DLD1 (cell line): ENCODE results near the gene PAX8.
"Not testable (repeated sequence)": the region's sequence is repeated elsewhere in the genome, so short reads cannot be mapped to it uniquely, and the experiment has no call there.

Experiments used
- in situ Hi-C: cut with HindIII; loops from 2 replicates; pipeline ENCODE4 v1.10.0; 2017; ENCODE audit warnings: low sequenced_read_pairs

Gene PAX8

GRCh38 chr2:113238871-113239839, 39.6 kb downstream of the PAX8 start:
- in situ Hi-C loops, result no loop called here

DNA sequence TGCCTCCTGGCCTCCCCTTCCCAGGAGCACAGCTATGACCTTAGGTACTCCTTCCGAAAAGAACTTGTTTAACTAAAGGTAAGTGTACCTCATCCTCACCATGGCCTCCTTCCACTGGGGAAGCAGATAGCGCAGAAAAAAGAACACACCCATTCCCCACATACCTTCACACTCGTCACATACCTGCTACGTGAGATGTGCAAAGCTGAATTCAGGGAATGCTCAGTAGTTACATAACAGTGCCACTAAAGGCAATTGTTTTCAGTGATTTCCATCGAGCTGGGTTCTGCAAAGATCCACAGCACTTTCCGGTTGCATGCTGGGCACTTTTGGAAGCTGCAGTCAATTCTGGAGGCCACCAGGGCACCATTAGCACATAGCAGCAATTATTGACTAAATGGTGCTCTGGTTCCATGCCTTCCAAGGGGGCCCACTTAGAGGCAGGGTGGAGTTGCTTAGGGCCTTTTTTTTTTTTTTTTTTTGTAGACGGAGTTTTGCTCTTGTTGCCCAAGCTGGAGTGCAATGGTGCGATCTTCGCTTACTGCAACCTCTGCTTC, 41.0 kb downstream of the PAX8 start:
- in situ Hi-C loops, result no loop called here

DNA sequence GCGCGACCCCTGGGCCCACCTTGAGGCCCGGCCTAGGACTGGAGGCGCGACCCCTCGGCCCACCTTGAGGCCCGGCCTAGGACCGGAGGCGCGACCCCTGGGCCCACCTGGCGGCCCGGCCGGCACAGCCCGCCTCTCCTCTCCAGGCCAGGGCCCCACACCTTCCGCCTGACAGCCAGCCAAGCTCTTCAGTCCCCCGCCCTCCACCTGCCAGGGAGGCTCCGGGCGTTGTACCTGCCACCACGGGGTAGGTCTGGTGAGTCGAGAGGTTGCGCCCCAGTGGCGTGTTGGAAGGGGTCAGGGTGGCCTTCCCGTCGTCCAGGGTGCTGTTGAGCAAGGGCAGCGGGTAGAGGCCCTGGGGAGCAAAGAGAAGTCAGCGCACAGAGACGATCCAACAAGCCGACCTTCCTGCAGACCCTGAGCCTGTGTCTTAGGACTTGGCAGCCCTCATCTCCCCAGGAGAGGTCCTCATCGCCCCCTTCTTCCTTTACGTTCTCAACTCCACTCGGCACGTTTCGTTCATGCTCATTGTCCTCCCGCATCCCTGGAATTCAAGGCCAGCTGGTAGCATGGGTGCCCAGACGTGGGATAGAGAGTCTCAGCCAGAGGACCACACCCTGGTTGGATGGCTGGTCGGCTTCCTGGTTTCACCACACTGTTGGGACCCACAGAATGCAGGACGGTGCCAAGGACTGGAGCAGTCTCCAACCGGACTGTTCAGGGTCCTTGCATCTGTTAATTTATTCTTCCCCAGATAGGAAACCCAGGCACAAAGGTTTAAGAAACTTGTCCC, 42.2 kb downstream of the PAX8 start:
- in situ Hi-C loops, result no loop called here

- in situ Hi-C loops, result not testable (repeated sequence)
These were observed 43.1 kb downstream of the PAX8 start for GRCh38 chr2:113235347-113236226.

- in situ Hi-C loops, result no loop called here
These were observed 43.9 kb downstream of the PAX8 start for GRCh38 chr2:113234721-113235346.

DNA sequence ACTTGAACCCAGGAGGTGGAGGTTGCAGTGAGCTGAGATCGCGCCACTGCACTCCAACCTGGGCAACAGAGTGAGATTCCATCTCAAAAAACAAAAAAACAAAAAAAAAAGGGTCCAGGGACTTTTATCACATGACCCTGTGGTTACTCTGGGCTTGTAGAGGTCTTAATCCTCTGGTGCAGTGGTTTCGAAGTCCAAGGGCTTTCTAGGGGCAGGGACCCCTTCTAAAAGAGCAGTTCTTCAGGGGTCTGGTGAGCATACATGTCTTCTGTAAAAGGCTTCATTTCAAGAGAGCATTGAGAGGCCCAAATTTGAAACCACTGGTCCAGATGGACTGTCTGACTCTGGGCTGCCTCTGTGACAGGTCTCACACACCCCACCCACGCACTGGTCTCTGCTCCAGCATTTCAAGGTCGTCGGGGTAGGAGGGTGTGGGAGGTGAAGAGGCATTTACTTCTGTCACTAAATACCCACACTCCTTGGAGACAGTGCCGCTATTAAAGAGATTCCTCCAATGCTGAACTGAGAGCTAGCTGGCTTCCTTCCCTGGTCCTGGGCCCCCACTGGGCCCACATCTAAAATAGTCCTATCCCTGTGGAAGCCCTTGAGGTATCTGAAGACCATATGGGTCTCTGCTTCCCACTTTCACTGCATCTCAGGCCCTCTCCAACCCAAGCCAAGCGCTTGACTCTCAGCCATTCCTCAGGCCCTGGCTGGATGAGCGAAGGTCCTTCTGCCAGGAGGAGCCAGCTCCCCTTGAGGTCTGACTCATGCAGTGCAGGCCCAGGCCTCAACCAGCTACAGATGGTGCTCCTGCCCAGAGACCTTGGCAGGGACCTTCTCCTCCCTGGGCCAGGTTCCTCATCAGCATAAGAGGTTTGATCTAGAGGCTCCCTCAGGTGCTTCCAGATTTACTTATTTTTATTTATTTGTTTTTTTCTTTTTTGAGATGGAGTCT, 44.8 kb downstream of the PAX8 start:
- in situ Hi-C loops, result no loop called here

GRCh38 chr2:113232740-113233139, 46.0 kb downstream of the PAX8 start:
- in situ Hi-C loops, result no loop called here

DNA sequence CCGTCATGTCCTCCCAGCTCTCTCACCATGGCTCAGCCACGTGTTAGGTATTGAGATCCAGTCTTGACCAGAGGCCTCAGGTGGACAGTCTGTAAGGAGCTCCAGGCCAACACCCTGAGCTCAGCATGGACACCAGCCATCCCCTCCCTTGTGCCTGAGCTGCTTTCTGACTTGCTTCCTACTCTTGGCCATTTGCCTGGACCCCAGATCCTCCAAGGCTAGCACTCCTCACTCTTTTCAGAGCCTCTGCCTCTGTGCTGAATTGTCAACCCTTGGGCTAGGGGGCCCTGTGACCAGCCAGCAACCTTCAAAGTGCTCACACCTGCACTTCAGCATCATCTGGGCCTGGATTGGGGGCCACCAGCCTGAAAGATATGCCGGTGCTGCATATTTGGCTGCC, 46.6 kb downstream of the PAX8 start:
- in situ Hi-C loops, result no loop called here

DNA sequence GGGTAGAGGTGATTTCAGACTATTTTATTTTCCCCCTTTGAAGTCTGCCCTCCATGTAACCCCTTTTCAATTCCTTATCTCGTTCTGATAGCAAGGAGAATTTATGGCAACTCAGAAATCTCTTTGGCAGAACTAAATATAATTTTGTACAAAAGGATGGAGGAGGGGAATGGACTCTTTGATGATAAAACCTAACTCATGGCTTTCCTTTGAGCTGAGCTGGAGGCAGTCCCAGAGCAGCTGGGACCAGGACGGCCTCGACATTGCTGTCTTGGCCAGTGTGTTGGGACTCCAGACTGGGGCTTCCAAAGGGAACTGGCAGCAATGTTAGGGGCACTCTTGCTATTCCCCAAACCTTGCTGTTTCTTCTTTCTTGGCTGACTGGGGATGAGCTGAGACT, 47.7 kb downstream of the PAX8 start:
- in situ Hi-C loops, result no loop called here

DNA sequence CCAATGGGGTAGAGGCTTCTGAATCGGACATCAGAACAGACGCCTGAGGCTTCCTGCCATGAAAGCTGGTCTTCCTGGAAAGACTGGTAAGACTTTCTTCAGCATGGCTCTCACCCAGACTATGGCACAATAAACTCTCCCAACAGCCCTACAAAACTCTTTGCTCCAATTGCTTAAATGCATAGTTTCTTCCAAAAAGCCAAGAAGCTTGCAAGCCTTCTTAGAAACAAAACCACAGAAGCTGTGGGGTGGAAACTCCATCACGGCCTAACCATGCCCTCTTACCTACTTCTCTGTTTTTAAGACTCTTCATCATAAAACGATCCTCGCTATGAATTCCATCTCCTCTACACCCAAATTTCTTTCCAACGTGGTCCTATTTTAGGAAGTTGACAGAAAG, 48.2 kb downstream of the PAX8 start:
- in situ Hi-C loops, result no loop called here

GRCh38 chr2:113229795-113230194, 48.9 kb downstream of the PAX8 start:
- in situ Hi-C loops, result no loop called here

DNA sequence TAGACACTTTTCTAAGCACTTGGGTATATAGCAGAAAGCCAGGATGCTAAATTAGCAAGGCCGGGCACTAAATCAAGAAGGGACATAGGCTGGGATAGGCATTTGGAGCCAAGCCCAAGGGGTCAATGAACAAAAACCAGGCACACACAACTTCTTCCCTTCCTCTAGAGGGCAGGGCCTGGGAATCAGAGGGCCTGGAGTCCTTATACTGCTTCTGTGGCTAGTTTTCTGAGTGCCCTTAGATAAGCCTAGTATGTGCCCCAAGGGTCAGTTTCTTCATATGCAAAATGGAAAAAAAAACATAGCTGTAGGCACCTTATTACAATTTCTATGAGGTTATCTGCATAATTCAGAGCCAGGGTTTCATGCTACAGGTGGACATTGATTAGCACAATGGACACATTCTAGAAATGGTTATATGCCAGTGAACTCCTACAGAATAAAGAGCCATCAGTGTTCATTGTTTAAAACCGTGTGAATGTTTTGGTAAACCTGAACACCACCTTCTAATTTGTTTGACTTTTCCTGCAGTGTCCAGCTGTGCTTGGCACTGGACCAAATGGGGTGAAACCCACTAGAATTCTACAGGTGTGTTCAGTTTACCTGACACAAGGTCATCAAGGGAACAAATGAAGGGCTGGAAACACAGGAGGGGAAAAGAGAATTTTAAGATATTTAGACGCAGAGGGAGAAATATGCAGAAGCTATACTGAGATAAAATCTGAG, 49.6 kb downstream of the PAX8 start:
- in situ Hi-C loops, result no loop called here

DNA sequence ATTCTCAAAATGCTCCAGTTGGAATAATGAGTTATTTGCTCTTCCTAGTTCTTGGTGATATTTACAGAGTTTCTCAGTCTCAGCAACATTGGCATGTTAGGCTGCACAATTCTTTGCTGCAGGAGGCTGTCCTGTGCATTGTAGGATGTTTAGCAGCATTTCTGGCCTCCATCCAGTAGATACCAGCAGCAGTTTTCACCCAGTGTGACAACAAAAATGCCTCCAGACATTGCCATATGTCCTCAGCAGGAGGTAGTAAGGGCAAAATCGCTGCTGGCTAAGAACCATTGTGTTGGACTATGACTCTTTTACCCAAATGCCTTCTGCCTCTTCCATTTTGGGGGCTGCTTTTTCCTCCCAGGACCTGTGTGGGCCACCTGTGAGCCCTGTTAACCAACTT, 50.4 kb downstream of the PAX8 start:
- in situ Hi-C loops, result no loop called here

- in situ Hi-C loops, result no loop called here
These were observed 51.0 kb downstream of the PAX8 start for GRCh38 chr2:113227698-113228097.

GRCh38 chr2:113227290-113227689, 51.4 kb downstream of the PAX8 start:
- in situ Hi-C loops, result no loop called here

- in situ Hi-C loops, result no loop called here
These were observed 52.3 kb downstream of the PAX8 start for GRCh38 chr2:113226462-113226861.

DNA sequence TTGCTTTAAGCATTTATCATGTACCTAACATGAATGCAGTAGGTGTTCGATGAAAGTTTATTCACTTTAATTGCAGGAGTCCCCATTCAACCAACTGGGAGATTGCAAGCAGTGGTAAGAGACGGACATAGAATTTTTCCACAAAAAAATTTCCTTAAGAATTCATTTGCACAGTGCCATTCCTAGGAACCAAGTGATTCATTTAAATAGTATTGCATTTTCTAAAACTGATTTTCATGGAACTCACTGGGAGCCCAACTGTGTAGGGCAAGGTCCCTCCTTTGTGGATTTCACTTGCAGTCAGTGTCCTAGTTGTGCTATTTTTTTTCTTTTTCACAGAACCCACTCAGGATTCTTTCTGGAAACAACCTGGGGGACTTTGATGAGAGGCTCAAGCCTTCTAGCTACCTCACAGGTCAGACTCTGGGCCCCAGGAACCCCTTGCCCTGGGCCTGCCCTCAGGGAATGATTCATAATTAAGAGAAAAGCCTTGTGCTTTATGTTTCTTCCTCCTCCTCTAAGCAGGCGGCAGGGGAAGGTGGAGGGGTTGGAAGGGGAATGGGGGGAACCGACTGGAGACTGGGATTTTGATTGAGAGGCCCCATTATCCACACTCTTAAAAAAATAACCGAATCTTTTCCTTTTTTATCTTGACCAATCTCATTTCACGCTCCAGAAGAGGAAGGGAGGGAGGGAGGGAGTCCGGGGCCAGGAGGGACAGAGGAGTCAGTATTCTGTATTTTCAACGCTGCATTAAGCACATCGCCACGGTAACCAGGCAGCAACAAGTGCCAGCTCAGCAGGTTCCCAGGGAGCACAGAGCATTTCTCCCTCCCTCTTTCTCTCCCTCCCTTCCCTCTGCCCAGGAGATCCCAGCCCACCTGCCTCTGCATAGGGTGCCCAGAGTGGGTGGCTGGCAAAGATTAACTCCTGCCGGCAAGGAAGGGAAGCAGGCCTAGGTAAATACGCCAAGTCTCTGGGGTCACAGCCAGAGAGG, 53.2 kb downstream of the PAX8 start:
- in situ Hi-C loops, result no loop called here
